ENCODE data around the gene SLX9. TPM values are rescaled to one million over a fixed set of nuclear protein-coding genes. Genes with fewer than 3 reads are reported as not detected.

SLX9 gene
- polyA plus RNA-seq, 1 of the 3 experiments (the other 2 are of a cell fraction): 42.9 TPM

DNA sequence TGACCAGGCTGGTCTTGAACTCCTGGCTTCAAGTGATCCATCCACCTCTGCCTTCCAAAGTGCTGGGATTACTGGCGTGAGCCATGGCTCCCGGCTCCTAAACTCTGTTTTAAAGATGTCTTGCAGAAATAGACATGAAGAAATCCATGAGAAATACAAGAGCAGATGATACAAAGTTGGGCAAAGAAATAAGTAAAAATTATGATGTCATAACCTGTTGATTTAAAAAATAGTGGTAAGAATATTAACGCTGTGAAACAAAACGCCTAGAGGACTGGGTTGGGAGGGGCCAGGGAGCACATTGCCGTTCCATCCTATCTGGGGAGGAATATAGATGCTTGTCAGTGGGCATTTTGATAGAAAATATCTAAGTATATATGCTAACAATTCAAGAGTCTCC lies 17.9 kb upstream of the SLX9 start:
- no peaks in the 10 kb centered on the region for H4K20me1 ChIP-seq (ENCODE audit: insufficient read depth)
- H3K9me3 ChIP-seq: no peaks in the 10 kb centered on the region
- H3F3A ChIP-seq (replicated peaks; ENCODE audit: insufficient read depth): peaks cover 4% of the 10 kb centered on the region
- H3K9ac ChIP-seq: no peak overlapping the region
- H3K4me2 ChIP-seq: no peak overlapping the region
- H3K27me3 ChIP-seq (ENCODE audit: insufficient read depth): peaks cover 31% of the 10 kb centered on the region; the same call in 1 of the 2 replicates
- no peak for DNase-seq
- ChIA-PET CTCF (no interaction called here), POLR2A (no interaction called here)
- TF ChIP-seq, protein P1, sequence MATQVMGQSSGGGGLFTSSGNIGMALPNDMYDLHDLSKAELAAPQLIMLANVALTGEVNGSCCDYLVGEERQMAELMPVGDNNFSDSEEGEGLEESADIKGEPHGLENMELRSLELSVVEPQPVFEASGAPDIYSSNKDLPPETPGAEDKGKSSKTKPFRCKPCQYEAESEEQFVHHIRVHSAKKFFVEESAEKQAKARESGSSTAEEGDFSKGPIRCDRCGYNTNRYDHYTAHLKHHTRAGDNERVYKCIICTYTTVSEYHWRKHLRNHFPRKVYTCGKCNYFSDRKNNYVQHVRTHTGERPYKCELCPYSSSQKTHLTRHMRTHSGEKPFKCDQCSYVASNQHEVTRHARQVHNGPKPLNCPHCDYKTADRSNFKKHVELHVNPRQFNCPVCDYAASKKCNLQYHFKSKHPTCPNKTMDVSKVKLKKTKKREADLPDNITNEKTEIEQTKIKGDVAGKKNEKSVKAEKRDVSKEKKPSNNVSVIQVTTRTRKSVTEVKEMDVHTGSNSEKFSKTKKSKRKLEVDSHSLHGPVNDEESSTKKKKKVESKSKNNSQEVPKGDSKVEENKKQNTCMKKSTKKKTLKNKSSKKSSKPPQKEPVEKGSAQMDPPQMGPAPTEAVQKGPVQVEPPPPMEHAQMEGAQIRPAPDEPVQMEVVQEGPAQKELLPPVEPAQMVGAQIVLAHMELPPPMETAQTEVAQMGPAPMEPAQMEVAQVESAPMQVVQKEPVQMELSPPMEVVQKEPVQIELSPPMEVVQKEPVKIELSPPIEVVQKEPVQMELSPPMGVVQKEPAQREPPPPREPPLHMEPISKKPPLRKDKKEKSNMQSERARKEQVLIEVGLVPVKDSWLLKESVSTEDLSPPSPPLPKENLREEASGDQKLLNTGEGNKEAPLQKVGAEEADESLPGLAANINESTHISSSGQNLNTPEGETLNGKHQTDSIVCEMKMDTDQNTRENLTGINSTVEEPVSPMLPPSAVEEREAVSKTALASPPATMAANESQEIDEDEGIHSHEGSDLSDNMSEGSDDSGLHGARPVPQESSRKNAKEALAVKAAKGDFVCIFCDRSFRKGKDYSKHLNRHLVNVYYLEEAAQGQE (IDR thresholded peaks at IDR 0.05; ENCODE audit: low read depth, low read length): no peak
- no peak for TF ChIP-seq SMC3 (IDR thresholded peaks at IDR 0.05; ENCODE audit: low read depth, low read length)
- TF ChIP-seq, protein P2, sequence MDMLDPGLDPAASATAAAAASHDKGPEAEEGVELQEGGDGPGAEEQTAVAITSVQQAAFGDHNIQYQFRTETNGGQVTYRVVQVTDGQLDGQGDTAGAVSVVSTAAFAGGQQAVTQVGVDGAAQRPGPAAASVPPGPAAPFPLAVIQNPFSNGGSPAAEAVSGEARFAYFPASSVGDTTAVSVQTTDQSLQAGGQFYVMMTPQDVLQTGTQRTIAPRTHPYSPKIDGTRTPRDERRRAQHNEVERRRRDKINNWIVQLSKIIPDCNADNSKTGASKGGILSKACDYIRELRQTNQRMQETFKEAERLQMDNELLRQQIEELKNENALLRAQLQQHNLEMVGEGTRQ (IDR thresholded peaks at IDR 0.05; ENCODE audit: borderline replicate concordance, low read depth, low read length): no peak
- TF ChIP-seq TAF1 (IDR thresholded peaks at IDR 0.05; ENCODE audit: borderline replicate concordance, low read depth, low read length): no peak
- TF ChIP-seq NRF1 (IDR thresholded peaks at IDR 0.05; ENCODE audit: low read depth, low read length): no peak
- TF ChIP-seq, protein P3, sequence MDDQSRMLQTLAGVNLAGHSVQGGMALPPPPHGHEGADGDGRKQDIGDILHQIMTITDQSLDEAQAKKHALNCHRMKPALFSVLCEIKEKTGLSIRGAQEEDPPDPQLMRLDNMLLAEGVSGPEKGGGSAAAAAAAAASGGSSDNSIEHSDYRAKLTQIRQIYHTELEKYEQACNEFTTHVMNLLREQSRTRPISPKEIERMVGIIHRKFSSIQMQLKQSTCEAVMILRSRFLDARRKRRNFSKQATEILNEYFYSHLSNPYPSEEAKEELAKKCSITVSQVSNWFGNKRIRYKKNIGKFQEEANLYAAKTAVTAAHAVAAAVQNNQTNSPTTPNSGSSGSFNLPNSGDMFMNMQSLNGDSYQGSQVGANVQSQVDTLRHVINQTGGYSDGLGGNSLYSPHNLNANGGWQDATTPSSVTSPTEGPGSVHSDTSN (IDR thresholded peaks at IDR 0.05): no peak
- TF ChIP-seq CHD2 (IDR thresholded peaks at IDR 0.05; ENCODE audit: low read length, partially characterized antibody): no peak
- TF ChIP-seq FOSL2 (IDR thresholded peaks at IDR 0.05; ENCODE audit: borderline replicate concordance, low read depth): no peak
- no peak for TF ChIP-seq MXI1 (IDR thresholded peaks at IDR 0.05; ENCODE audit: low read depth, low read length)
- TF ChIP-seq SIN3A (IDR thresholded peaks at IDR 0.05; ENCODE audit: borderline replicate concordance, low read depth, low read length): no peak
- TF ChIP-seq, protein P4, sequence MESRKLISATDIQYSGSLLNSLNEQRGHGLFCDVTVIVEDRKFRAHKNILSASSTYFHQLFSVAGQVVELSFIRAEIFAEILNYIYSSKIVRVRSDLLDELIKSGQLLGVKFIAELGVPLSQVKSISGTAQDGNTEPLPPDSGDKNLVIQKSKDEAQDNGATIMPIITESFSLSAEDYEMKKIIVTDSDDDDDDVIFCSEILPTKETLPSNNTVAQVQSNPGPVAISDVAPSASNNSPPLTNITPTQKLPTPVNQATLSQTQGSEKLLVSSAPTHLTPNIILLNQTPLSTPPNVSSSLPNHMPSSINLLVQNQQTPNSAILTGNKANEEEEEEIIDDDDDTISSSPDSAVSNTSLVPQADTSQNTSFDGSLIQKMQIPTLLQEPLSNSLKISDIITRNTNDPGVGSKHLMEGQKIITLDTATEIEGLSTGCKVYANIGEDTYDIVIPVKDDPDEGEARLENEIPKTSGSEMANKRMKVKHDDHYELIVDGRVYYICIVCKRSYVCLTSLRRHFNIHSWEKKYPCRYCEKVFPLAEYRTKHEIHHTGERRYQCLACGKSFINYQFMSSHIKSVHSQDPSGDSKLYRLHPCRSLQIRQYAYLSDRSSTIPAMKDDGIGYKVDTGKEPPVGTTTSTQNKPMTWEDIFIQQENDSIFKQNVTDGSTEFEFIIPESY (IDR thresholded peaks at IDR 0.05; ENCODE audit: borderline replicate concordance, low read depth): no peak
- no peak for TF ChIP-seq GATA2 (CRISPR knock-in tag; IDR thresholded peaks at IDR 0.05)
- no peak for TF ChIP-seq RAD21 (IDR thresholded peaks at IDR 0.05; ENCODE audit: low read length)
- no peak for TF ChIP-seq RCOR1 (IDR thresholded peaks at IDR 0.05; ENCODE audit: low read length)
- TF ChIP-seq, protein P5, sequence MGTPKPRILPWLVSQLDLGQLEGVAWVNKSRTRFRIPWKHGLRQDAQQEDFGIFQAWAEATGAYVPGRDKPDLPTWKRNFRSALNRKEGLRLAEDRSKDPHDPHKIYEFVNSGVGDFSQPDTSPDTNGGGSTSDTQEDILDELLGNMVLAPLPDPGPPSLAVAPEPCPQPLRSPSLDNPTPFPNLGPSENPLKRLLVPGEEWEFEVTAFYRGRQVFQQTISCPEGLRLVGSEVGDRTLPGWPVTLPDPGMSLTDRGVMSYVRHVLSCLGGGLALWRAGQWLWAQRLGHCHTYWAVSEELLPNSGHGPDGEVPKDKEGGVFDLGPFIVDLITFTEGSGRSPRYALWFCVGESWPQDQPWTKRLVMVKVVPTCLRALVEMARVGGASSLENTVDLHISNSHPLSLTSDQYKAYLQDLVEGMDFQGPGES (IDR thresholded peaks at IDR 0.05; ENCODE audit: low read depth, low read length): no peak
- TF ChIP-seq POLR2AphosphoS5 (IDR thresholded peaks at IDR 0.05; ENCODE audit: low read depth, low read length): no peak
- TF ChIP-seq FOXJ3 (CRISPR knock-in tag; IDR thresholded peaks at IDR 0.05): no peak
- no peak for TF ChIP-seq TCF12 (IDR thresholded peaks at IDR 0.05)
- TF ChIP-seq RXRA (IDR thresholded peaks at IDR 0.05; ENCODE audit: borderline replicate concordance, low read depth): no peak
- no peak for TF ChIP-seq GABPA (IDR thresholded peaks at IDR 0.05; ENCODE audit: low read depth)
- H3K4me3 ChIP-seq (ENCODE audit: low read depth in 2 of 2, low read length in 1 of 2): no peak overlapping the region
- no peaks in the 10 kb centered on the region for H3K36me3 ChIP-seq (replicated peaks in 1 of 2; ENCODE audit: control insufficient read depth in 1 of 2, insufficient read depth in 2 of 2, low read length in 1 of 2)
- no peaks in the 10 kb centered on the region for H3K9me2 ChIP-seq
- H3K27ac ChIP-seq (ENCODE audit: low read depth in 2 of 2, low read length in 1 of 2): no peak overlapping the region
- no peak overlapping the region for H2AFZ ChIP-seq (ENCODE audit: low read depth)
- H3K4me1 ChIP-seq (ENCODE audit: control insufficient read depth in 1 of 2, insufficient read depth in 2 of 2, low read depth in 1 of 2, low read length in 1 of 2): peaks cover 0 to 8% of the 10 kb centered on the region in 2 experiments; a peak in 2 of 4 replicates
- 15% methylated on average over 5 of the region's 5 CpGs for WGBS (ENCODE audit: low lambda C conversion rate)
- H3K79me2 ChIP-seq (ENCODE audit: insufficient read depth): no peaks in the 10 kb centered on the region

Data from SK-N-SH (cell line).